Activated CD8-positive, alpha-beta memory T cell treated with anti-CD3 and anti-CD28 coated beads, Interleukin-2, amount 50 U/mL, for 4 hours (primary cell): Measurements from ENCODE around the gene CXorf49B.
"Not testable (repeated sequence)": the region's sequence is repeated elsewhere in the genome, so short reads cannot be mapped to it uniquely, and the experiment has no call there.

Experiments used
- DNase-seq: peaks from one replicate; pipeline ENCODE4 v3.0.0-alpha.2; 2020

The CXorf49B gene

DNA sequence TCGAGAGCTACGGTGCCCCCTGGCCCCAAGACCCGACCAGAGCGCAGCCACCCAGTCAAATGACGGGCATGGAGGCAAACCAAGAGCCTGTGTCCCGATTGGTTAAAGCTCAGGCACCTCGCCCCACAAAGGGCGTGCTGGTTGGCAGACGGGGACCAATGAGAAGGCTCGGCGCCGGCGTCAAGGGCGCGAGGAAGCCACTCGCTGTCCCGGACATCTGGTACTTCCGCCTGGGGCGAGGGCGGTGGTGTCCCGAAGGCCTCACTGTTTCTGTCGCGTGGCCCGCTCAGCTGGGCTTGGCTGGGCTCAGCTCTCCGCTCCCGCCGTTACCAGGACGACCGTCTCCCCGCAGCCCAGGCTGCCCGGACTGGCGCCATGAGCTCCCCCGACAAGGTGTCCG lies at the start of gene CXorf49B:
Gene CXorf49B, plus strand, starts transcription at position 301 of the 400 bp plus-strand sequence. Its CDS starts 75 bp downstream, at position 376.
- not testable (repeated sequence) for DNase-seq

DNA sequence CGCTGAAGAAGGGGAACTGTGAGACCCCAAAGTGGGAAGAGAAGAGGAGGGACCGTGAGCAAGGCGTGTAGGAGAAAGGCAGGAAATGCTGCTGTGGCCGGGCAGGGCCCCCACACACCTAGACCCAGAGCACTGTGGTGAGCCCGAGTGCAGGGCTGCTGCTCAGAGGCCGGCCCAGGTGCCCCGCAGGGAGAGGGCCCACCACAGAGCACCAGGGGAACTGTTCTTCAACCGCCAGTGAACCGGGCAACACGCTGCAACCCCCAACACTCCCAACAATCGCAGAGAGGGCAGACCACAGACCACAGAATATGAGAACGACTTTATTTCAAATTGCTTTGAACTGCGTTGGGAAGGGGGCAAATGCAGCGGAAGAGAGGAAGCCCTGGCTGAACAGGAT lies 49.1 kb upstream of the CXorf49B start:
- DNase-seq = not testable (repeated sequence)

DNA sequence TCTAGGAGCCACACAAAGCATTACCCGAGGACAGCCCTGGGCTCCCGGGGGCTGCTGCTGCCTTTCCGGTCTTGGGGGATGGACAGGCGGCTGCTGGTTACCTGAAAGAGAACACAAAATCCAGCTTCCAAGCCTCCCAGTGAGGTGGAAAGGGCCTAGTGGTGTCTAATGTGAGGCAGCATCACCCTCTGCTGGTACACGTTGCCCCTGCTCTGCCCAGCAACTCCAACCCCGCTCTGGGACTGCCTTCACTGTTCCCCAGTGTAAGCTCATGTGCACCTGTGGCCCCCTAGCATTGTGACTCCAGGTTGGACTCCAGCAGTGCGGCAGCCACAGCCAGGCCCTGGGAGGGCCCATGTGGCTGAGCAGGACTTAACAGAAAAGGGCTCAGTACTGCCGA lies 47.6 kb upstream of the CXorf49B start:
- not testable (repeated sequence) for DNase-seq

DNA sequence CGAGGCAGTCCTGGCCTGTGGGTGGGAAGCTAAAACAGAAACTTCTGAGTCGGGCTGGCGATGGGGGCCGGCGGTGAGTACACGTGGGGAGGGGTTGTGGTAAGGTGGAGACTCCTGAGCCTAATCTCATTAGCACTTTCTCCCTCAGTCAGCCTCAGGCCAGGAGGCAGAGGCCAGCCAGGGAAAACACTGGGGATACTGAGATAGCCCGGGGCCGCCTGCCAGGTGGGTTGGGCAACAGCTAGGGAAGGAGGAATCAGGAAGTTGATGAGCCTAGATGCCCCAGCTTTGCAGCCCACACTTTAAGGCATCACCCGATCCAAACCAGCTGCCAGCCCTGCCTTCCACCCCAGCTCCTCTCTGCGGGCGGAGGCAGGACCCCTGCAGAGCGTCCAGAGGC lies 46.8 kb upstream of the CXorf49B start:
- DNase-seq = not testable (repeated sequence)

DNA sequence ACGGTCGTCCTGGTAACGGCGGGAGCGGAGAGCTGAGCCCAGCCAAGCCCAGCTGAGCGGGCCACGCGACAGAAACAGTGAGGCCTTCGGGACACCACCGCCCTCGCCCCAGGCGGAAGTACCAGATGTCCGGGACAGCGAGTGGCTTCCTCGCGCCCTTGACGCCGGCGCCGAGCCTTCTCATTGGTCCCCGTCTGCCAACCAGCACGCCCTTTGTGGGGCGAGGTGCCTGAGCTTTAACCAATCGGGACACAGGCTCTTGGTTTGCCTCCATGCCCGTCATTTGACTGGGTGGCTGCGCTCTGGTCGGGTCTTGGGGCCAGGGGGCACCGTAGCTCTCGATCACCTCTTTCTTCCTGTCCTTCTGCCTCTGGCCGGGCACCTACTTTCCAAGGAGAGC lies 45.0 kb upstream of the CXorf49B start, which contains the start of gene CXorf49:
Gene CXorf49, minus strand, starts transcription at position 101 of the 400 bp plus-strand sequence. CDS start 134 bp downstream, outside the sequence.
- not testable (repeated sequence) for DNase-seq

DNA sequence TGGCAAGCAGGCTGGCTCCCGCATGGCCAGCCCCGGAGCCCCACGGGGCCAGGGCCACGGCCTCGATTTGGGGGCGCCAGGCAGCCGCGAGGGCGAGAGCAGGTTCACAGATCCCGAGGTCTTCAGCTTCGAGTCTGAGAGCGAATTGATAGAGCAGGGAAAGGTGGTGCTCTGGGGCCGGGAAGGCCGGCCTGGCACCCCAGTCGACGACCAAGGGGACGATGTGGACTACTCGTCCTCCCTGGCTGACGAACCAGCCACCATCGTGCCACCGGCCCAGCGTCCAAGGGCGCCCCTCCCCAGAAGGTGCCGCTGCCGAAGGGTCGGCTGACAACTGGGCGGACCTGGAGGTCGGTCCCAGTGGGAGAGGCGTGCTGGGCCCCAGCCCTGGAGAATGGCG lies 44.0 kb upstream of the CXorf49B start:
- not testable (repeated sequence) for DNase-seq

DNA sequence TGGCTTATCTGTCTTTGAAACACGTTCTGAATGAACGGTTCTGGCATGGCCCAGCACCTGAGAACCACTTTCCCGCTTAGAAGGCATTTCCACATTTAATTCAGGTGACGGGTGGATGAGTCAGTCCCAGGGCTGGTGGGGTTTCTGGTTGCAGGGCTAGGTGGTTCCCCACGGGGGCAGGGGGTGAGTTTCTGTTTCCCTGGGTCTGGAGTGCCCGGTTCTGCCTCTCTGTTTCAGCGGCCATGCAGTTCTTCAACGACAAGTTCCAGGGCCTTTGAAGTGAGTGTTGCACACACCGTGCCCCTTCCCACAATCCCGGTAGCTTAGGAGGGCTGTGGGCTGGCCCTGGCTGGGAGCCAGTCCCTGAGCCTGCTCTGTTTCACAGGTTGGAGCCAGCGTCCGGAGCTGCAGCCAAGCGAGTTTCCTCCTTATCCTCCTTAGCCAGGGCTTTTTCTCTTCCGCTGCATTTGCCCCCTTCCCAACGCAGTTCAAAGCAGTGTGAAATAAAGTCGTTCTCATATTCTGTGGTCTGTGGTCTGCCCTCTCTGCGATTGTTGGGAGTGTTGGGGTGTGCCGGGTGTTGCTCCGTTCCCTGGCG lies 42.8 kb upstream of the CXorf49B start:
- DNase-seq = not testable (repeated sequence)

DNA sequence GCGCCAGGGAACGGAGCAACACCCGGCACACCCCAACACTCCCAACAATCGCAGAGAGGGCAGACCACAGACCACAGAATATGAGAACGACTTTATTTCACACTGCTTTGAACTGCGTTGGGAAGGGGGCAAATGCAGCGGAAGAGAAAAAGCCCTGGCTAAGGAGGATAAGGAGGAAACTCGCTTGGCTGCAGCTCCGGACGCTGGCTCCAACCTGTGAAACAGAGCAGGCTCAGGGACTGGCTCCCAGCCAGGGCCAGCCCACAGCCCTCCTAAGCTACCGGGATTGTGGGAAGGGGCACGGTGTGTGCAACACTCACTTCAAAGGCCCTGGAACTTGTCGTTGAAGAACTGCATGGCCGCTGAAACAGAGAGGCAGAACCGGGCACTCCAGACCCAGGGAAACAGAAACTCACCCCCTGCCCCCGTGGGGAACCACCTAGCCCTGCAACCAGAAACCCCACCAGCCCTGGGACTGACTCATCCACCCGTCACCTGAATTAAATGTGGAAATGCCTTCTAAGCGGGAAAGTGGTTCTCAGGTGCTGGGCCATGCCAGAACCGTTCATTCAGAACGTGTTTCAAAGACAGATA lies 2.4 kb upstream of the CXorf49B start:
- not testable (repeated sequence) for DNase-seq

DNA sequence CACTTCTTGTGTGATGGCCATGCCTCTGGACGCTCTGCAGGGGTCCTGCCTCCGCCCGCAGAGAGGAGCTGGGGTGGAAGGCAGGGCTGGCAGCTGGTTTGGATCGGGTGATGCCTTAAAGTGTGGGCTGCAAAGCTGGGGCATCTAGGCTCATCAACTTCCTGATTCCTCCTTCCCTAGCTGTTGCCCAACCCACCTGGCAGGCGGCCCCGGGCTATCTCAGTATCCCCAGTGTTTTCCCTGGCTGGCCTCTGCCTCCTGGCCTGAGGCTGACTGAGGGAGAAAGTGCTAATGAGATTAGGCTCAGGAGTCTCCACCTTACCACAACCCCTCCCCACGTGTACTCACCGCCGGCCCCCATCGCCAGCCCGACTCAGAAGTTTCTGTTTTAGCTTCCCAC lies 1.7 kb downstream of the CXorf49B start:
- DNase-seq = not testable (repeated sequence)

DNA sequence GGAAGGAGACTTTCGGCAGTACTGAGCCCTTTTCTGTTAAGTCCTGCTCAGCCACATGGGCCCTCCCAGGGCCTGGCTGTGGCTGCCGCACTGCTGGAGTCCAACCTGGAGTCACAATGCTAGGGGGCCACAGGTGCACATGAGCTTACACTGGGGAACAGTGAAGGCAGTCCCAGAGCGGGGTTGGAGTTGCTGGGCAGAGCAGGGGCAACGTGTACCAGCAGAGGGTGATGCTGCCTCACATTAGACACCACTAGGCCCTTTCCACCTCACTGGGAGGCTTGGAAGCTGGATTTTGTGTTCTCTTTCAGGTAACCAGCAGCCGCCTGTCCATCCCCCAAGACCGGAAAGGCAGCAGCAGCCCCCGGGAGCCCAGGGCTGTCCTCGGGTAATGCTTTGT lies 2.5 kb downstream of the CXorf49B start:
- DNase-seq = not testable (repeated sequence)

DNA sequence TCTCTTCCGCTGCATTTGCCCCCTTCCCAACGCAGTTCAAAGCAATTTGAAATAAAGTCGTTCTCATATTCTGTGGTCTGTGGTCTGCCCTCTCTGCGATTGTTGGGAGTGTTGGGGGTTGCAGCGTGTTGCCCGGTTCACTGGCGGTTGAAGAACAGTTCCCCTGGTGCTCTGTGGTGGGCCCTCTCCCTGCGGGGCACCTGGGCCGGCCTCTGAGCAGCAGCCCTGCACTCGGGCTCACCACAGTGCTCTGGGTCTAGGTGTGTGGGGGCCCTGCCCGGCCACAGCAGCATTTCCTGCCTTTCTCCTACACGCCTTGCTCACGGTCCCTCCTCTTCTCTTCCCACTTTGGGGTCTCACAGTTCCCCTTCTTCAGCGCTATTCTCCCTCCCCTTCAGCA lies 4.0 kb downstream of the CXorf49B start:
- not testable (repeated sequence) for DNase-seq

DNA sequence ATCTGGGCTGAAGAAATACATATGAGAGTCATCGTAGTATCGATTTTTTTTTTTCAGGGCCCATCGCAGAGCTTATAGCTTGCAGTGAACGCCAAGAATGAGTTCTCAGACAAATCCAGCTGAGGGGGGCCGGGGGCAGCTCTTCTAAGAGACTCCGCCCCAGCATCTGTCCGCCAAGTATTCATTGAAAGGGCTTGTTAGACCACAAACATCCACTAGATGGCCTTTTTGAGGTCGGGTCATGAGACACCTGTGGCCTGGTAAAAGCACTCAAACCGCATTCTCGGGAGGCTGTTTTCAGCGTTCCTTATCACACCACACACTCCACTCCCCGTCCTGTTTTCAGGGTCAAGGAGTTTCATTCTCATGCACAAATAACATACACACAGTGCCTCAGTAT lies 15.2 kb downstream of the CXorf49B start:
- DNase-seq = not testable (repeated sequence)

DNA sequence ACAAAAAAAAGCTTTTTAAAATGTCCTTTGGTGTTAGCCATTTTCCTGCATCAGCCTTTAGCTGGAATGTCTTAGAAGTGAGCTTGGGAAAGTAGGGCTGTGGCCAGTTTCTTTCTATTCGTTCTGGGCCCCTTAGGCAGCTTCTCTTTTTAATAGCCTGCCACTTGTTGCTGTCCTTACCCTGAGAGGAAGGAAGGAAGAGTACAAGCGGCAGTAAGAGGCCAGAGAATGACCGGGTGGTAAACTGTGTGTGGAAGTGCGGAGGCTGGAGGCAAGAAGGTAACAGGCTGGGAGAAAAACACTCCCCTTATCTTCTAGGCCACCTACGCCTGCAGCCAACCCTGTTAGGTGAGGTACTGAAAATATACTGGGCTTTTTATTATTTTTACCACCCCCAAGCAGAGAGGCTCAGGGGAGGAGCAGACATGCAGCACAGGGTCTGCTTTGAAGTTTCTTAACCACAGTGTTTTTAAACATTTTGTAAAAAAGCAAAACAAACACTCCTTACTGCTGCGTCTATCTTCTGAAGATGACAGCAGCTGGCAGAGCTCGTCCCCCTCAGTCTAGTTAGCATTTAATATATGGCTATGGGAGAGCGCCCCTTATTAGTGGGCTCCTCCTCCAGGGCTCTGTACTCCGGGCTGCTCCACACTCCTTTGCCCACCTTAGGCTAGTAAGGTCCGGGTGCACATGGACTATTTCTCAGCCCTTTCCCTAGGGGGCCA lies 19.2 kb downstream of the CXorf49B start:
- not testable (repeated sequence) for DNase-seq

DNA sequence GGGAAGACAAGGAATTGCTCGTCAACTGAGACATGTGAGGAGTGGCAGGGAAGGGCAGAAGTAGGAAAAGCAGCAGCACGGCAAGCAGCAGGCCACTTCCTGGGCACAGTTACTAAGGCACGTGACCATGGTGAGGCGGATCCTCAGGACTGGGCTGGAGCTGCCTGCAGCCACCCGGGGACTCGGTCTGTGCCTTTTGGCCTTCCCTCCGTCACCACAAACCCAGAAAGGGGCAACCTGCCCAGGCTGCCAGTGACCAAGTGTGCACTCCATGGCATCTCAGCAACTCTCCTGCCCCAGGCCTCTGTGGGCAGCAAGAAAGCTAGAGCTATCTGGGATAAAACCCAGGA lies 19.8 kb downstream of the CXorf49B start:
- not testable (repeated sequence) for DNase-seq

DNA sequence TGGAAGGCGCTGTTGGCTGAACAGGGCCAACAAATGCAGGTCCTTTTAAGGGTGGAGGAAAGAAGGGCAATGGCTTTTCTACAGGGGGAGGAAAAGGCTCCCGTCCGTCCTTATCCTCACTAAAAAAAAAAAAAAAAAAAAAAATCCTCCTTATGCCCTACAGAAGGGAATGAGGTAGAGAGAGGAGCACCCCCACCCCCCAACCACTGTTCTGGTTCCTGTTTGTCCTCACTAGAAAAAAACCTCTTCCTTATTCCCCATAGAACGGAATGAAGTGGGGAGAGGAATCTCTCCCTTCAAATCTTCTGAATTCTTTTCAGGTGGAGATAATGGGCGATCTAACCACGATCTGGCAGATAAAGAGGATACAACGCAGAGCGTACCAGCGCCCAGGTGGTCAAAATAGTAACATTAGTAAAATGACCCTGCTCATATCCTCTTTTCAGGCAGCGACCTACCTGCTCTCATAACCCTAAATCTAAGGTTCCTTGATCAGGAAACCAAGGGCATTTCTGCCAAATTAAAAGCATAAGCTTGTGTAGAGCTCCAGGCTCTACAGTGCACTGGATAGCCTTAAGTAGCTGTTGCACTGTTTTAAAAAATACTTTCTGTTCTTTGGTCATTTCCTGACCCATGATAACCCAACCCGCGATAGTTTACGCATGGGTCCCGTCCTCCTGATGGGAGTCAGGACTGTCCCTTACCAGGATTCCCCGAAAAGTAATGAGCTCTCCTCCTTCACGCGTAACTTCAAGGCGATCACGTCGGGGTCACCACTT lies 20.6 kb downstream of the CXorf49B start:
- not testable (repeated sequence) for DNase-seq

DNA sequence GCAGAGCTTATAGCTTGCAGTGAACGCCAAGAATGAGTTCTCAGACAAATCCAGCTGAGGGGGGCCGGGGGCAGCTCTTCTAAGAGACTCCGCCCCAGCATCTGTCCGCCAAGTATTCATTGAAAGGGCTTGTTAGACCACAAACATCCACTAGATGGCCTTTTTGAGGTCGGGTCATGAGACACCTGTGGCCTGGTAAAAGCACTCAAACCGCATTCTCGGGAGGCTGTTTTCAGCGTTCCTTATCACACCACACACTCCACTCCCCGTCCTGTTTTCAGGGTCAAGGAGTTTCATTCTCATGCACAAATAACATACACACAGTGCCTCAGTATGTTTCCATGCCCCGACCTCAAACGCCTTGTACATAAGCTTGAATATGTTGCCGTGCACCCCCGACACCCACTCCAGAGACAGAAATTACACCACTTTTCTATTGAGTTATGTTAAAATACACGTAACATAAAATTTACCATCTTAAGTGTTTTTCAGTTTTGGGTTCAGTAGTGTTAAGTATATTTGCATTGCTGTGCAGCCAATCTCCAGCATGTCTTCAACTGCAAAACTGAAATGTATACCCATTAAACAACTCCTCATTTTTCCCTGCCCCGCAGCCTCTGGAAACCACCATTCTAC lies 21.3 kb downstream of the CXorf49B start:
- not testable (repeated sequence) for DNase-seq

DNA sequence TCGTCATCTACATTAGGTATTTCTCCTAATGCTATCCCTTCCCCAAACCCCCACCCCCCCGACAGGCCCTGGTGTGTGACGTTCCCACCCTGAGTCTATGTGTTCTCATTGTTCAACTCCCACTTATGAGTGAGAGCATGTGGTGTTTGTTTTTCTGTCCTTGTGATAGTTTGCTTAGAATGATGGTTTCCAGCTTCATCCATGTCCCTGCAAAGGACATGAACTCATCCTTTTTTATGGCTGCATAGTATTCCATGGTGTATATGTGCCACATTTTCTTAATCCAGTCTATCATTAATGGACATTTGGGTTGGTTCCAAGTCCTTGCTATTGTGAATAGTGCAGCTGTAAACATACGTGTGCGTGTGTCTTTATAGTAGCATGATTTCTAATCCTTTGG lies 43.3 kb downstream of the CXorf49B start:
- DNase-seq = not testable (repeated sequence)

DNA sequence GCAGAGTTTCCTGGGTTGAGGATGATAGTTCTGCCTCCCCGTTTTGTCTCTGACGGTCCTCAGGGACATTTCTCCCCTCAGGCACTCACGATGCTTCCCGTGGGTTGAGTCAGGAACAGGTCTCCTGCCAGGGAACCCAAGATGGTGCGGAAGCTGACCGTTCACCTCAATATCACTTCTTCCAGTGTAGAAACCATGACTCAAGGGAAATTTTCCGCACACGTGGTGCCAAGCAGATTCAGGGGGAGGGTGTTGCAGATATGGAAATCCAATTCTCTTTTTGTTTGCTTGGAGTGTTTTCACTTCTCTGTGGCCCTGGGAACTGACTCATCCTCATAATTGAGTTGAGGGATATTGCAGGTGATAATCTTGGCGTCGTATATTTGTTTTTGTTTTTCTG lies 46.7 kb downstream of the CXorf49B start:
- DNase-seq = no peak

DNA sequence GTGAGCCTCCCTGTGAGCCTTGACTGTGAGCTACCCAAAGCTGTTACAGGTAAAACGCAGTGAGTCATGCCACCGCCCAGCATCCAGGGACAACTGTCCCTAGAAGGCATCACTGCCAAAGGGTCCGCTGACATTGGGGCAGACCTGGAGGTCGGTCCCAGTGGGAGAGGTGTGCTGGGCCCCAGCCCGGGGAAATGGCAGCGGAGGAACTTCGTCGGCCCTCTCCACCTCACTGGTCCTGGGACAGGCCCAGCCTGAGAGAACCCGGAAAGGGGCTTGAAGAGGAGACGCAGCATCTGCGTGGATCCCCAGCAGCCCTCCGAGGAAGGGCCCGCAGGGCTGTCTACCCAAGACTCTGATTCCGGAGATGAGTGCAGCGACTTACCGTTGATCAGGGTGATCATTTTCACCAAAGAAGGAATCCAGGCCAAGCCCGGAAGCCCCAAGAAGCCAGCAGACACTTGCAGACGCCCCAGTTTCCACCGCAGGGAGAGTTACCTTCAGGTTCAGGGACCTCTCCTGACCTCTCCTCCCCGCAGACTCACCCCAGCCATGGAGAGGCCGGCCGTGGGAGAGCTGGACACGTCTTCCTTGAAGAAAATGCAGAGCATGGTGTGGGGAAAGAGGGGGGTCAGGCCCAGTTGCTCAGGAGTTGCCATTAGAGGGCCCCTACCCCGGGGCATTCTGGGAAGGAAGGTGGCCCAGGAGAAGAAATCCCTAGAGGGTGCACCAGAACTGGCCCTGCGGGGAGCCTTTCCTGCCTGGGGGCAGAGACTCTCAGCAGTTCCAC lies 51.2 kb downstream of the CXorf49B start:
- no peak for DNase-seq

DNA sequence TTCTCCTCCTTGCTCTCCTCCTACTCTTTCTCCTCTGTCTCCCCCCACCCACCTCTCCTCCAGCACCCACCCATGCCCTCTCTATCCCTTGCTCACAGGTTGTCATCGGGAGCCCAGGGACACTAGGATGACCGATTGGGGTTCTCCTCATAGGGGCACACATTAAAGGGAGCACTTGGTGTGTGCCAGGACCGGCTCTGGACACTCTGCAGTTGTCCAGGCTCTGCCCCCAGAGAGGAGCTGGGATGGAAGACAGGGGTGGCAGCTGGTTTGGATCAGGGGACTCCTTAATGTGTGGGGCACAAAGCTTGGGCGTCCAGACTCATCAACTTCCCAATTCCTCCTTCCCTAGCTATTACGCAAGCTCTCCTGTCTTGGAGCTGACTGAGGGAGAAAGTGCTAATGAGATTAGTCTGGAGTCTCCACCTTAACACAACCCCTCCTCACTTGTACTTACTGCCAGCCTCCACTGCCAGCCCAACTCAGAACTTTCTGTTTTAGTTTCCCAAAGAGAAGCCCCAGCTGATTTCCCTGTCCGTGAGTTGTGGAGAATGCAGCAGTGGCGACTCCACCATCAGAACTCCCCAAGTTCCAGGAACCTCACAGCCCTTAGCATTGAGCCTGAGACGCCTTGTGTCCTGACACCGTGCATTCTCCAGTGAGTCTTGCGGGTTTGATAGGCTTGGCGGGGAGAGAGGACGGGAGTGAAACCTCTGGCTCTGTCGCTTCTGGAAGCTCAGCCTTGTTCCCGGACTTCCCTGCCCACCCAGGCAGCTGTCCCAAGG lies 52.2 kb downstream of the CXorf49B start:
- DNase-seq = no peak

DNA sequence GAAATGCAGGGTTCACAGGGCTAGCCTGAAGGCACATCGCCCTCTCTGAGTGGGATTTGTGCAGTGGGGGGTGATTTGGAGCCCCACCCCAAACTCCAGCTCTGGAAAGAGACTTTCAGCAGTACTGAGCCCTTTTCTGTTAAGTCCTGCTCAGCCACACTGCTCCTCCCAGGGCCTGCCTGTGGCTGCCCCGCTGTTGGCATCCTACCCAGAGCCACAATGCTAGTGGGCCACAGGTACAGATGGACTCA lies 52.7 kb downstream of the CXorf49B start:
- no peak for DNase-seq
